ENCODE data around the gene SWI5. TPM values are rescaled to one million over a fixed set of nuclear protein-coding genes. Genes with fewer than 3 reads are reported as not detected.
A peak's percentile ranks its signal among the peaks of the same experiment; 100 is the strongest.

The SWI5 gene
- total RNA-seq, 1 donor, result 20.3 TPM

GRCh38 chr9:128322404-128323211, 46.5 kb downstream of the SWI5 start, which contains the start of the genes COQ4 and TRUB2:
Gene COQ4, plus strand, starts transcription at chr9:128322839. Its CDS starts 20 bp downstream, at chr9:128322859.
Gene TRUB2, minus strand, starts transcription at chr9:128322447. Its CDS starts 39 bp downstream, at chr9:128322408.
- H3K4me3 ChIP-seq (ENCODE audit: insufficient read depth, low read length), result peak within 1 kb of the TSS; percentile 81
- peak within 1 kb of the TSS; percentile 100 for H2AFZ ChIP-seq (ENCODE audit: low read length)
- peak within 1 kb of the TSS; percentile 96 for H3K27ac ChIP-seq (ENCODE audit: low read depth, low read length)
- H3K36me3 ChIP-seq (ENCODE audit: insufficient read depth, low read length), result peaks cover 37% of the 10 kb centered on the region
- peaks cover 47% of the 10 kb centered on the region for H3K79me2 ChIP-seq (ENCODE audit: insufficient read depth, low read length)
- no peaks in the 10 kb centered on the region for H3K27me3 ChIP-seq (ENCODE audit: insufficient read depth, low read length)
- peaks cover 9% of the 10 kb centered on the region for H4K20me1 ChIP-seq (ENCODE audit: insufficient read depth, low read length)
- peak; percentile 97 for DNase-seq (ENCODE audit: insufficient read length, low spot score, missing footprints)
- H3K9me3 ChIP-seq (ENCODE audit: low read depth, low read length), result no peaks in the 10 kb centered on the region
- H3K4me2 ChIP-seq (ENCODE audit: insufficient read depth, low read length), result peak within 1 kb of the TSS; percentile 99
- peaks cover 19% of the 10 kb centered on the region for H3K4me1 ChIP-seq (ENCODE audit: insufficient read depth, low read length)
- TF ChIP-seq CTCF (IDR thresholded peaks at IDR 0.05; ENCODE audit: extremely low read depth, low read depth, low read length), result no peak

DNA sequence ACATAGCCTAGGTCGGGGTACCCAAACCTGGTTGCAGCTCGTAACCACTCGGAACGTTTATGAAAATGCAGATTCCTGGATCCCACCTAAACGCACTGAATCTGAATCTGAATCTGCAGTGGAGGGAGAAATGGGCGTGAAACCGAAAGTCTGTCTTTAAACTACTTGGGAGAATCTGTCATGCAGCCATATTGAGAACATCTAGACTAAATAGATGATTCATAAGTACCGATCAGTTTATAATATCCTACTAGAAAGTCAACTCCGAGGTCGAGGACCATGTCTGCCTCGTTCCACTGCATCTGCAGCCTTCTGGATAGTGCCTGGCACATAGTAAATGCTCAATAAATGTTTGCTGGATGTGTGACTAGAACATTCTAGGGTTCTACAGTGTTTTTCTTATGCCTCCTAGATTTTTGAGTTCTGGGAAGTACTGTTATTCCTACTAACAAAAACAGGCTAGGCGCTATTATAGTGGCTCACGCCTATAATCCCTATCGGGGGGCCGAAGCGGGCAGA, 47.2 kb downstream of the SWI5 start:
- H3K9me3 ChIP-seq (ENCODE audit: low read depth, low read length), result no peaks in the 10 kb centered on the region
- no peaks in the 10 kb centered on the region for H3K27me3 ChIP-seq (ENCODE audit: insufficient read depth, low read length)
- H3K27ac ChIP-seq (ENCODE audit: low read depth, low read length), result peak overlapping the region; percentile 96
- H3K4me1 ChIP-seq (ENCODE audit: insufficient read depth, low read length), result peaks cover 19% of the 10 kb centered on the region
- H4K20me1 ChIP-seq (ENCODE audit: insufficient read depth, low read length), result peaks cover 9% of the 10 kb centered on the region
- H3K79me2 ChIP-seq (ENCODE audit: insufficient read depth, low read length), result peaks cover 47% of the 10 kb centered on the region
- peaks cover 38% of the 10 kb centered on the region for H3K36me3 ChIP-seq (ENCODE audit: insufficient read depth, low read length)
- no peak for TF ChIP-seq CTCF (IDR thresholded peaks at IDR 0.05; ENCODE audit: extremely low read depth, low read depth, low read length)
- peak; percentile 95 for DNase-seq (ENCODE audit: insufficient read length, low spot score, missing footprints)
- H3K4me2 ChIP-seq (ENCODE audit: insufficient read depth, low read length), result peak overlapping the region; percentile 99
- peak overlapping the region; percentile 81 for H3K4me3 ChIP-seq (ENCODE audit: insufficient read depth, low read length)
- H2AFZ ChIP-seq (ENCODE audit: low read length), result peak overlapping the region; percentile 100

- no peak for DNase-seq (ENCODE audit: insufficient read length, low spot score, missing footprints)
- Histone ChIP-seq H3K4me2 (ENCODE audit: insufficient read depth, low read length) (peak overlapping the region; percentile 99), H2AFZ (ENCODE audit: low read length) (no peak overlapping the region), H3K4me3 (ENCODE audit: insufficient read depth, low read length) (peak overlapping the region; percentile 81), H4K20me1 (ENCODE audit: insufficient read depth, low read length) (peaks cover 9% of the 10 kb centered on the region), H3K36me3 (ENCODE audit: insufficient read depth, low read length) (peaks cover 40% of the 10 kb centered on the region), H3K27me3 (ENCODE audit: insufficient read depth, low read length) (no peaks in the 10 kb centered on the region), H3K4me1 (ENCODE audit: insufficient read depth, low read length) (peaks cover 19% of the 10 kb centered on the region), H3K27ac (ENCODE audit: low read depth, low read length) (no peak overlapping the region), H3K79me2 (ENCODE audit: insufficient read depth, low read length) (peaks cover 47% of the 10 kb centered on the region), H3K9me3 (ENCODE audit: low read depth, low read length) (no peaks in the 10 kb centered on the region)
- no peak for TF ChIP-seq CTCF (IDR thresholded peaks at IDR 0.05; ENCODE audit: extremely low read depth, low read depth, low read length)
Measured at GRCh38 chr9:128323791-128324190, 47.7 kb downstream of the SWI5 start.

GRCh38 chr9:128324401-128324800, 48.3 kb downstream of the SWI5 start:
- Histone ChIP-seq H2AFZ (ENCODE audit: low read length) (no peak overlapping the region), H3K4me1 (ENCODE audit: insufficient read depth, low read length) (peaks cover 19% of the 10 kb centered on the region), H3K27me3 (ENCODE audit: insufficient read depth, low read length) (no peaks in the 10 kb centered on the region), H3K4me2 (ENCODE audit: insufficient read depth, low read length) (peak overlapping the region; percentile 99), H3K27ac (ENCODE audit: low read depth, low read length) (no peak overlapping the region), H3K79me2 (ENCODE audit: insufficient read depth, low read length) (peaks cover 47% of the 10 kb centered on the region), H3K4me3 (ENCODE audit: insufficient read depth, low read length) (no peak overlapping the region), H3K36me3 (ENCODE audit: insufficient read depth, low read length) (peaks cover 40% of the 10 kb centered on the region), H3K9me3 (ENCODE audit: low read depth, low read length) (no peaks in the 10 kb centered on the region), H4K20me1 (ENCODE audit: insufficient read depth, low read length) (peaks cover 9% of the 10 kb centered on the region)
- no peak for TF ChIP-seq CTCF (IDR thresholded peaks at IDR 0.05; ENCODE audit: extremely low read depth, low read depth, low read length)
- no peak for DNase-seq (ENCODE audit: insufficient read length, low spot score, missing footprints)

Measured in osteoblast (primary cell).